CD4-positive, alpha-beta T cell treated with Interleukin-1 beta for 1 hour (primary cell): ENCODE results near the gene KRTAP25-1.

Experiments
- DNase-seq, 2 donors: peaks; one replicate each; pipeline ENCODE4 v3.0.0-alpha.2; 2020 to 2022

Gene KRTAP25-1

GRCh38 chr21:30248844-30249243, 40.5 kb downstream of the KRTAP25-1 start:
- no peak for DNase-seq

- no peak for DNase-seq
Measured at GRCh38 chr21:30245061-30245460, 44.3 kb downstream of the KRTAP25-1 start.

- DNase-seq, result no peak
Measured at GRCh38 chr21:30243691-30244090, 45.6 kb downstream of the KRTAP25-1 start.

- no peak for DNase-seq
Measured at GRCh38 chr21:30240661-30241060, 48.7 kb downstream of the KRTAP25-1 start.
